Mucosa of descending colon (tissue), 3 donors: ENCODE measurements around the gene CELF5. TPM values are rescaled to one million over a fixed set of nuclear protein-coding genes. Genes with fewer than 3 reads are reported as not detected.

ENCODE experiments used
- ATAC-seq: fragments of 200-7000 bp; cut with Tn5 transposase; one replicate; pipeline ENCODE4 v1.9.1; 2020; ENCODE audit warnings: mild to moderate bottlenecking, moderate library complexity
- DNase-seq, 3 donors: peaks; one replicate each; pipeline ENCODE4 v3.0.0-alpha.2; 2020
- H3K36me3 ChIP-seq: fragments of 200-600 bp; one replicate; pipeline ENCODE4 v1.8.0; 2021; ENCODE audit warnings: low read depth, mild to moderate bottlenecking
- H3K4me1 ChIP-seq: fragments of 200-600 bp; one replicate; pipeline ENCODE4 v1.8.0; 2021; ENCODE audit warnings: low read depth, mild to moderate bottlenecking
- H3K4me3 ChIP-seq: fragments of 200-600 bp; one replicate; pipeline ENCODE4 v1.8.0; 2021; ENCODE audit warnings: mild to moderate bottlenecking
- H3K9me3 ChIP-seq: fragments of 200-600 bp; one replicate; pipeline ENCODE4 v1.8.0; 2021; ENCODE audit warnings: mild to moderate bottlenecking
- CTCF ChIP-seq: fragments of 200-600 bp; IDR thresholded peaks from one replicate; pipeline ENCODE4 v1.8.0; 2022; ENCODE audit warnings: antibody characterized with exemption, mild to moderate bottlenecking
- intact Hi-C, 2 donors: fragments of 100-400 bp; cut with DNase I in 1 of 2; cut with micrococcal nuclease in 1 of 2; formaldehyde crosslinking; loops; one replicate each; pipeline versions ENCODE4 v1.11.0 to v1.11.1; 2022; cut with DNase I, micrococcal nuclease
- total RNA-seq, 3 donors: library from RNA; stranded (reverse); fragmentation: NEBNext Ultra II Directional in 2 of 3; extraction: Animal tissue kit (Norgen Biotek cat#: 25700) in 2 of 3; gene quantifications; one replicate each; pipeline versions ENCODE4 v1.2.1 to v1.2.4, GENCODE V29; 2021 to 2023
- donor health status: DM: no; HTN: no; CAD: no; lungs with moderate emphysema.
- donor health status: DM: no; HTN: no; CAD: no.
- donor health status: DM: no; HTN: yes; CAD: no.

Gene CELF5
- total RNA-seq, 3 donors from 2014 or later: 0.75 to 2.7 (median 0.79) TPM

- peaks cover 4% of the 10 kb centered on the region for H3K4me1 ChIP-seq
- no peak overlapping the region for H3K4me3 ChIP-seq
- DNase-seq (no peak), ATAC-seq (no peak)
- intact Hi-C loops: no loop called here
- no peak for TF ChIP-seq CTCF
- H3K9me3 ChIP-seq: no peaks in the 10 kb centered on the region
- no peaks in the 10 kb centered on the region for H3K36me3 ChIP-seq
These were observed 58.1 kb downstream of the CELF5 start for GRCh38 chr19:3282564-3282963.

DNA sequence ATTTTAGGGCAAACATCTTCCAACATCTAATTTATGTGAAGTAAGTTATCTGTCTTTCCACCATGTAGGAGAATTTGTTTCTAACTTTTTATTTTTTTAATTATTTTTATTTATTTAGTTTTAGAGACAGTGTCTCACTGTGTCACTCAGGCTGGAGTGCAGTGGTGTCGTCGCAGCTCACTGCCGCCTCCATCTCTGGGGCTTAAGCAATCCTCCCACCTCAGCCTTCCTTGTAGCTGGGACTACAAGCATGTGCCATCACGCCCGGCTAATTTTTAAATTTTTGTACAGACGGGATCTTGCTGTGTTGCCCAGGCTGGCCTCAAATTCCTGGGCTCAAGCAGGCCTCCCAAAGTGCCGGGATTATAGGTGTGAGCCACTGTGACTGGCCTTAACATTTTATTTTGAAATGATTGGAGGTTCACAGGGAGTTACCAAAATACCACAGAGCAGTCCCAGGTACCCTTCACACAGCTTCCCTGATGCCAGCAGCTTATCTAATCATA lies 58.8 kb downstream of the CELF5 start:
- peaks cover 4% of the 10 kb centered on the region for H3K4me1 ChIP-seq
- no peak for TF ChIP-seq CTCF
- H3K9me3 ChIP-seq: no peaks in the 10 kb centered on the region
- no peaks in the 10 kb centered on the region for H3K36me3 ChIP-seq
- H3K4me3 ChIP-seq: no peak overlapping the region
- no peak for DNase-seq
- intact Hi-C loops: no loop called here
- ATAC-seq: no peak

- Histone ChIP-seq H3K4me1 (peaks cover 4% of the 10 kb centered on the region), H3K36me3 (no peaks in the 10 kb centered on the region), H3K4me3 (no peak overlapping the region), H3K9me3 (no peaks in the 10 kb centered on the region)
- no peak for ATAC-seq
- DNase-seq: no peak
- intact Hi-C loops: no loop called here
- no peak for TF ChIP-seq CTCF
These were observed 59.6 kb downstream of the CELF5 start for GRCh38 chr19:3283886-3284657.

- no peaks in the 10 kb centered on the region for H3K9me3 ChIP-seq
- peaks cover 4% of the 10 kb centered on the region for H3K4me1 ChIP-seq
- H3K4me3 ChIP-seq: no peak overlapping the region
- intact Hi-C loops: no loop called here
- H3K36me3 ChIP-seq: no peaks in the 10 kb centered on the region
- ATAC-seq: peak; percentile 88
- peak; percentile 94 to 99 (median 95) for DNase-seq
- TF ChIP-seq CTCF: no peak
These were observed 60.5 kb downstream of the CELF5 start for GRCh38 chr19:3284759-3285646.

DNA sequence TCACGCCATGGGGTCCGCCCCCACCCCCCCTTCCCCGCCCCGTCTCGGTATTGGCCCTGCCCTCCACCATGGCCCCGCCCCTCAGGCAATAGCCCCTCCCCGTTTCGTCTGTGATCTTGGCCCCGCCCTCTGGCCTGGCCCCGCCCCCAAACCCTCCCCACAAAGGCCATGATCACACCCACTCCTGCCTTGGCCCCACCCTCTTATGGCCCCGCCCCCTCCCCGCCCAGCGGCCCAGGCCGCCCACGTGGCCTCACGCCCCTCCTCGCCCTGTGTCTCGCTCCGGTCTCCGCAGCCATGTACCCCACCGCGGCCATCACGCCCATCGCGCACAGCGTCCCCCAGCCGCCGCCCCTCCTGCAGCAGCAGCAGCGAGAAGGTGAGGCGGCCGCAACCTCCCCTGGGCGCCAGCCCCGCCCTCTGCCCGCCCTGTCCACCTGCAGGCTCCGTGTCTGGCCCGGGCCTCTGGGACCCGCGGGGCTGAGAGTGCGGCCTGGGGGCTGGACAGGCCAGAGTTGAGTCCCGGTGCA lies 61.3 kb downstream of the CELF5 start:
- peak in 1 of 3 donors; percentile 95 for DNase-seq
- Histone ChIP-seq H3K36me3 (no peaks in the 10 kb centered on the region), H3K4me1 (peaks cover 4% of the 10 kb centered on the region), H3K9me3 (no peaks in the 10 kb centered on the region), H3K4me3 (no peak overlapping the region)
- ATAC-seq: peak; percentile 80
- intact Hi-C loops: no loop called here
- no peak for TF ChIP-seq CTCF
